ENCODE data around the gene SRF. TPM values are rescaled to one million over a fixed set of nuclear protein-coding genes. Genes with fewer than 3 reads are reported as not detected.
"Not testable (repeated sequence)": the region's sequence is repeated elsewhere in the genome, so short reads cannot be mapped to it uniquely, and the experiment has no call there.

SRF gene
- total RNA-seq, 1 donor = 43.6 TPM

- TF ChIP-seq CTCF (IDR thresholded peaks at IDR 0.05; ENCODE audit: insufficient read depth, low read depth, low read length) = no peak
- H3K4me3 ChIP-seq (ENCODE audit: low read depth, low read length) = no peak overlapping the region
- no peak for DNase-seq (ENCODE audit: low read depth)
These were observed 43.9 kb upstream of the SRF start for GRCh38 chr6:43127180-43127579.

- DNase-seq (ENCODE audit: low read depth) = peak; percentile 61
- no peak for TF ChIP-seq CTCF (IDR thresholded peaks at IDR 0.05; ENCODE audit: insufficient read depth, low read depth, low read length)
- no peak overlapping the region for H3K4me3 ChIP-seq (ENCODE audit: low read depth, low read length)
These were observed 43.2 kb upstream of the SRF start for GRCh38 chr6:43127877-43128276.

GRCh38 chr6:43128926-43129325, 42.1 kb upstream of the SRF start:
- DNase-seq (ENCODE audit: low read depth) = no peak

GRCh38 chr6:43129434-43130194, 41.5 kb upstream of the SRF start:
- H3K4me3 ChIP-seq (ENCODE audit: low read depth, low read length) = no peak overlapping the region
- TF ChIP-seq CTCF (IDR thresholded peaks at IDR 0.05; ENCODE audit: insufficient read depth, low read depth, low read length) = peak; percentile 78
- peak; percentile 45 for DNase-seq (ENCODE audit: low read depth)

More at GRCh38 chr6:43128926-43129325, 42.1 kb upstream of the SRF start:
- H3K4me3 ChIP-seq (ENCODE audit: low read depth, low read length) = no peak overlapping the region
- no peak for TF ChIP-seq CTCF (IDR thresholded peaks at IDR 0.05; ENCODE audit: insufficient read depth, low read depth, low read length)

GRCh38 chr6:43130429-43130828, 40.6 kb upstream of the SRF start:
- TF ChIP-seq CTCF (IDR thresholded peaks at IDR 0.05; ENCODE audit: insufficient read depth, low read depth, low read length) = no peak
- no peak overlapping the region for H3K4me3 ChIP-seq (ENCODE audit: low read depth, low read length)
- DNase-seq (ENCODE audit: low read depth) = no peak

GRCh38 chr6:43131379-43131778, 39.7 kb upstream of the SRF start:
- not testable (repeated sequence) for H3K4me3 ChIP-seq (ENCODE audit: low read depth, low read length); DNase-seq (ENCODE audit: low read depth)

- H3K4me3 ChIP-seq (ENCODE audit: low read depth, low read length) = no peak overlapping the region
- DNase-seq (ENCODE audit: low read depth) = no peak
- TF ChIP-seq CTCF (IDR thresholded peaks at IDR 0.05; ENCODE audit: insufficient read depth, low read depth, low read length) = no peak
These were observed 32.8 kb upstream of the SRF start for GRCh38 chr6:43138267-43138666.

- not testable (repeated sequence) for DNase-seq (ENCODE audit: low read depth); H3K4me3 ChIP-seq (ENCODE audit: low read depth, low read length)
These were observed 31.1 kb upstream of the SRF start for GRCh38 chr6:43139973-43140372.

Data from fibroblast of villous mesenchyme (primary cell).